ENCODE measurements around the gene MAPK8IP1.
"Not testable (repeated sequence)": the region's sequence is repeated elsewhere in the genome, so short reads cannot be mapped to it uniquely, and the experiment has no call there.

Gene MAPK8IP1

DNA sequence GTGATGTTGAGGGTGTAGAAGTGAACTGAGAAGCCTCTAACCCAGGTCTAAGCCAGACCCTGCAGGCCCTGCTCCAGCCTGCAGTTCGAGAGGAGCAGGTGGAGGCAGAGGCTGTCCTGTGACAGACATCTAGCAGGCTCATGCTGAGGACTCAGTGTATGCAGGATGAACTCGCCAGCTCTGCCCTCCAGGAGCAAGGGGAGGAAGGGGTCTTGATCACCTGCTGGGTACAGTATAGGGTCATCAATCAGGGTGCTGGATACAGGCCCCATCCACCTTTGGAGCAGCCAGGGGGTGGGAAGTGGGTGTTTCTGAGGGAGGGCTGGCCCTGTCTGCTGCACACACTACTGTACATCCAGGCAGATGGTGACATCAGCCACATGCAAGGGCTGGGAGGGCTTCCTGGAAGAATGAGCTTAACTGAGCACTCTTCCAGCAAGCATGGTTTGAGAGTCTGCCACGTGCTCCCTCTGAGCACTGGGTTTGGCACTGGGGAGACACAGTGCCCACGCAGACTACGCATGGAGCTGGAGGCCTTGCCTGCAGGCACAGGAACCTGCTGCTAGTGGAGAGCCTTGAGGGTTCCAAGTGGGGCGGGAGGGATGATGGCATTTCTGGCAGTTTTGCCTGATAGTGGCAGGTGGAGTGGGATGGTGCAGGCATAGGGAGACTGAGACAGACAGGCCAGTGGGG is 9.2 kb downstream of the MAPK8IP1 start:
- DNase-seq: no peak

DNA sequence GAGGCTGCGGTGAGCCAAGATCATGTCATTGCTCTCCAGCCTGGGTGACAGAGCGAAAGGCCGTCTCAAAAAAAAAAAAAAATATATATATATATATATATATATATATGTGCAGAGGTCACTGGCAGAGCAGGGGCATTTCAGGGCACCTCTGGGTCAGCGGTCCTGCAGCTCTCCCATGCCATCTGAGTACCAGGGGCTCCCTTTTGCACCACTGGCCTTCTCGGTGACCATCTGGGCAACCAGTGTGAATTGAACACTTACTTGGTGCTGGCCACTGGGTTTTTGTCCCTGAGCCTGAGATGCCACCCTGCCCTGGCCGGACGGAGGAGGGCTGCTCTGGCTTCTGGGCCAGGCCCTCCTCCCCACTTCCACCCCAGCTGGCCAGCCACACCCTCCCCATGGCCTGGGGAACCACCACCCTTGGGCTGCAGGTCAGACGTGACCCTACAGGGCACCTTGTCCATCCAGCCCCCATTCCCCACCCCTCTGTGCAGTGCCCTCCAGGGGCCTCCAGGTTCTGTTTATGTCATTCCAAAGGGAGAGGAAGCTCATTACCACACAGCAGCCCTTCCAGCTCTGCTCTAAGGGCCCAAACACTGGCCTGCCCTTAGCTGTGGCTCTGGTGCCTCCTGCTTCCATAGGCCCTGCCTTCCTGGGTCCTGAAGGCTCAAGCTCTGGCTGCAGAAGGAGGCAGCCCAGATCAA is 10.3 kb downstream of the MAPK8IP1 start:
- DNase-seq: no peak

DNA sequence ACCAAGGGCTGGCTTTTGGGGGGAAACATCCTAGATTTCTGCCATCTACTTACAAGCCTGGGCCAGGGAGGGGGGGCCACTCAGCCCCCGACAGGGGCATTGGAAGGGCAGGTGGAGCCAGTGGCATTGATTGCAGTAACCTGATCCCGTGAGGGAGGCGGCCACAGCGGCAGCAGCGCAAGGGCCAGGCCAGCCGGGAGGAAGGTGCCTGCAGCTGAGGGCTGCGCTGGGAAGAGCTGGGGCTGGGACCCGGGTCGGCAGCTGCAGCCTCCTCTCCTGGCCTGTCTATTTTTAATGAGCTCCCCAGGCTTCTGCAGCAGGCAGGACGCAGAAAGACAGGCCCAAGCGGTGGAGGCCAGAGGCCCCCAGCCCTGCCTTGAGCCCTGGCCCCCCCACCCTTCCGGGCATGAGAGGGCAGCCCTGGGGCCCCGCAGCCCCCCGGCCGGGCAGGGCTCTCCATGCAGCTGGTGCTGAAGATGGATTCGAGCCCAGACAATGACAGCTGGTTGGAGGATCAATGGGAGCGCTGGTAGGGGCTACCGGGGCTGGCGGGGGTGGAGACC is 11.1 kb downstream of the MAPK8IP1 start:
- no peak for DNase-seq

DNA sequence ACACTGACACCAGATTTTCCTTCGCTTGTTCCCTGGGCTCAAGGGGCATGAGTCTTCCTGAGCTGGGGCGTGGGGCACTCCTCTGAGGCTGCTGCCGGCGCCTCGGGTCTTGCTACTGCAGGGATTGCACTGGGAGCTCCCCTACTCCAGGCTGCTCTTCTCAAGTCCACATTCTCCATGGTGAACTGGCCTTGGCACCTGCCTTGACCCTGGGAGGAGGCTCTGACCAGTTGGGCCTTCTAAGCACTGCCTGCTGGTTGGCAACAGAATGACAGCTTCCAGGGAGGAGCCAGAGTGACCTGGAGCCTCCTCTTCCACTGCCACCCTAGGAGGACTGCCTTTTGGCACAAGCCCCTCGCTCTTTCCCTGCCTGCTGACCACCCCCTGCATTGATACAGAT is 12.1 kb downstream of the MAPK8IP1 start:
- no peak for DNase-seq

DNA sequence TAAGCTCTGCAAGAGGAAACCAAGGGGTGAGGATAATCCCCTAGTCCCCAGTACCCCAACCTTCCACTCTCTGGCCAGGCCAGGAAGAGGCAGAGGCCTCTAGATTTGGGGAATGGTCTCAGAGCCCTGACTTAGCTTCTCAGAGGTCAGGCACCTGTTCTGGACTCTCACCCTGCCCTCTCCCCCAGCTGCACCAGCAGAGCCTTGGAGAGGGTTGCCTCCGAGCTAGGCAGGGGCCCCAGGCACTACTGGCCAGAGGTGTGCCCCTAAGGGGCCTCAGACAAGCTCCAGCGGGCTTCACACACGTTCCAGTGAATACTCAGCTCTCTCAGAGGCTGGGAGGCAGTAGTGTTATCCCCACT is 13.6 kb downstream of the MAPK8IP1 start:
- DNase-seq: no peak

DNA sequence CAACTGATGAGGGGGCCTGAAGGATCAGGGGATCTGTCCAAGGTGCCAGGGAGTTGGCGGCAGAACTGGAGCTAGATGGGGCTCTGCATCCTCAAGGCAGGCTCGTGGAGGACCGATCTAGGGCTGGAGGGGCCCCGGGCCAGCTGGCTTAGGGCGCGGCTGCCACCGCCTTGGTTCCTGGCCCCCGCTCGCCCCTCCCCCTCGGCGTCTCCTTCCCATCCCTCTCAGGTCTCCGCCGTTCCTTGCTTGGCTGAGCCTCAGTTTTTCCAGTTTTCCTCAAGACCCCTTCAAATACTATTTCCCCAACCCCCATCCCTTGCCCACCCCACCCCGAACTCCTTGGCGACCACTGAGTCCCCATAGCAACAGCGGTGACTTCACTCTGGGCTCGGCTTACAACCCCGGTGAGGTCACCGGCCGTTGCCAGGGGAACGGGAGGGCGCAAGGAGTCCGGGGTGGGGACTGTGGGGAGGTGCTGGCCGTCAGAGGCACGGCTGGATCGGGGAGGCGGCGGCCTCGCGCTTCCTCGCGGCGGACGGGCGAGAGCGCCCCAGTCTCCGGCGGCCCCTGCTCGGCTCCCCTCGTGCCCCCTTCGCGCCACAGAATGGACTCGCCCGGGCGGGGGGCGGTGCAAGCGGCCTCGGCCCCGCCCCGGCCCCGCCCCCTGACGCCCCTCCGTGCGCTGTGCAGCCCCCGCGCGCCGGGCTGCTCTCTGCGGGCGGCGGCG is 14.2 kb downstream of the MAPK8IP1 start:
- no peak for DNase-seq

DNA sequence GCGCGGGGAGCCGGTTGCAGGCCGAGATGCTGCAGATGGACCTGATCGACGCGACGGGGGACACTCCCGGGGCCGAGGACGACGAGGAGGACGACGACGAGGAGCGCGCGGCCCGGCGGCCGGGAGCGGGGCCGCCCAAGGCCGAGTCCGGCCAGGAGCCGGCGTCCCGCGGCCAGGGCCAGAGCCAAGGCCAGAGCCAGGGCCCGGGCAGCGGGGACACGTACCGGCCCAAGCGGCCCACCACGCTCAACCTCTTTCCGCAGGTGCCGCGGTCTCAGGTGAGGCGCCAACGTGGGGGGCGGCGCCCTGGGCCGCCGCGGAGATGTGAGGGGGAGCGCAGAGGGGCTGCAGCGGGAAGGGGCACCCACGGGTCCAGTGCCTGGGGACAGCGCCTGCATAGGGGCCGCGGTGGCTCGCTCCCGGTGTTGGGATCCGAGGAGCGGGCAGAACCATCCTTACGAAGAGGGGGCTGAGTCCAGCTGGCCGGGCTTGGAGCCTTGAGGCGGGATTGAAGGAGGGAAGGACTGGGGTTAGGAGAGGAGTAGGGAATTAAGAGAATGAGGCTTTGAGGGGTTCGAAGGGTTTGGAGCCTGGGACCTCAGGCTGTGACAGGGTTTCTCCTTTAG is 14.8 kb downstream of the MAPK8IP1 start:
- DNase-seq: not testable (repeated sequence)

DNA sequence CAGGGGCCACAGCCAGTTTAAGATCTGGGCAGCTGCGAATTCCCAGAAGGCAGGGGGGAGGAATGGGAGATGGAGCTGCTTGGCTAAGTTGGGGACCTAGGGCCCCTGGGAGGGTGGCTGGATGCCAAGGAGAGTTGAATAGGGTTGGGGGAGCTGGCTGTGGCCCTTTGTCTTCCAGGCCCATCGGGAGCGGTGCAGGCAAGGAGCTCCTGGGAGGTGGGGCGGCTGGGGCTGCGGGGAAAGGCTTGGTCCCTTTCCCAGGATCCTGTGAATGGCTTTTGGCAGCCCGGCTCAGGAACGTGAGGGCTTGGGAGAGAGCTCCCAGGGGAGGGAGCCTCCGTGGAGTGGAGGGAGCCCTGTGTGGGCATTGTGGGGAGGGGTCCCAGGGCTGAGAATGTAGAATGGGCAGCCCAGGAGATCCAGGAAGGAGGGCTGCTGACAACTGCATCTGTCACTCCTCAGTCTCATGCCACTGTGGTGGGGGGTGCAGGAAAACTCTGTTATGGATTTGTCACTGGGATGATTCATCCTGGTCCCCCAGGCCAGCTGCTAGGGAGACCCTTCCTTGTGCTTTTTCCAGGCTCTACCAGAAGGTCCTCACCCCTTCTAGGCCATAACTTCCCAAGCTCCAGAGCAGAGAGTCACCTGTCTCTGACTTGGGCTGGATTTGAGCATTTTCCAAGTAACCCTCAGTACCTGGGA is 15.6 kb downstream of the MAPK8IP1 start:
- DNase-seq: no peak

DNA sequence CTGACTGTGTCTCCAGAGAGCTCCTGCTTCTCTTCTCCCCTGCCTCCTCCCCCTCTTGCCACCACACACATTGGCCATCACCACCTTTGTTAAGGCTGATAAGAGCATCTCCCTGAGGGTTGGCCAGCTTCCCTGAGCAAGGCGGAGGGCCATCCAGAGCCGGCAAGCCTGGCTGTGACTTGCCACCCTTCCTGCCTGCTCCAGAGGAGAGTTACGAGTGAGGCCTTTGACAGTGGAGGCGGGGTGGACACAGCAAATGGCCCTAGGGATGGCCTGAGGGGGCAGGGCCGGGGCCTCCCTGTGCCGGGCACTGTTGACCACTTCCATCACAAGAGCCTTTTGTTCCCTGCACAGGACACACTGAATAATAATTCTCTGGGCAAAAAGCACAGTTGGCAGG is 16.2 kb downstream of the MAPK8IP1 start:
- no peak for DNase-seq

DNA sequence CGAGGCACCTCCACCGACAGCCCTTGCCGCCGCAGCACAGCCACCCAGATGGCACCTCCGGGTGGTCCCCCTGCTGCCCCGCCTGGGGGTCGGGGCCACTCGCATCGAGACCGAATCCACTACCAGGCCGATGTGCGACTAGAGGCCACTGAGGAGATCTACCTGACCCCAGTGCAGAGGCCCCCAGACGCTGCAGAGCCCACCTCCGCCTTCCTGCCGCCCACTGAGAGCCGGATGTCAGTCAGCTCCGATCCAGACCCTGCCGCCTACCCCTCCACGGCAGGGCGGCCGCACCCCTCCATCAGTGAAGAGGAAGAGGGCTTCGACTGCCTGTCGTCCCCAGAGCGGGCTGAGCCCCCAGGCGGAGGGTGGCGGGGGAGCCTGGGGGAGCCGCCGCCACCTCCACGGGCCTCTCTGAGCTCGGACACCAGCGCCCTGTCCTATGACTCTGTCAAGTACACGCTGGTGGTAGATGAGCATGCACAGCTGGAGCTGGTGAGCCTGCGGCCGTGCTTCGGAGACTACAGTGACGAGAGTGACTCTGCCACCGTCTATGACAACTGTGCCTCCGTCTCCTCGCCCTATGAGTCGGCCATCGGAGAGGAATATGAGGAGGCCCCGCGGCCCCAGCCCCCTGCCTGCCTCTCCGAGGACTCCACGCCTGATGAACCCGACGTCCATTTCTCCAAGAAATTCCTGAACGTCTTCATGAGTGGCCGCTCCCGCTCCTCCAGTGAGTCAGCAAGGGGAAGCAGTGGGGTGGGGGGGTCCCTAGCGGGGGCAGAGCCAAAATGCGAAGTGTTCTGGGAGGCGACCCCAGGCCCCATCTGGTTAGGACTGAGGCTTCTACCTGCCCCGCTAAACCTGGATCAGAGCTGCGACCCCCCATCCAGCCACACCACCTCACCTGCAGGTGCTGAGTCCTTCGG is 17.3 kb downstream of the MAPK8IP1 start:
- no peak for DNase-seq

DNA sequence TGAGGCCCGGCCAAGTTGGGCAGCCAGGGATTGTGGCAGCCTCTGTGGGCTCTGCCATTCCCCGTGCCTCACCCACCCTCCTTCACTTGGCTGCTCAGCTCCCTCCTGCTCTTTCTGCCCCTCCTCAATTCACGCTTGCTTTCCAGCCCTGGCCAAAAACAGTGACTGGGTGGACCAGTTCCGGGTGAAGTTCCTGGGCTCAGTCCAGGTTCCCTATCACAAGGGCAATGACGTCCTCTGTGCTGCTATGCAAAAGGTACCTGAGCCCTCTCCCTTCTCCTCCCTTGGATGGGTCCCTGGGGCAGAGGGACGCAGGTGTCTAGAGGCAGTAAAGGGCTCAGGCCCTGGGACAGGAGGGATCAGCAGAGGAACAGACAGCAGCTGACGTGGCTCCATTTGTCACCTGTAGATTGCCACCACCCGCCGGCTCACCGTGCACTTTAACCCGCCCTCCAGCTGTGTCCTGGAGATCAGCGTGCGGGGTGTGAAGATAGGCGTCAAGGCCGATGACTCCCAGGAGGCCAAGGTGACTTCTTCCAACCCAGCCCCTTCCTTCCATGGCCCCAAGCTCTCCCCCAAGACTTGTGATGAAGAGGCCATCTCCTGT is 19.0 kb downstream of the MAPK8IP1 start:
- DNase-seq: no peak

DNA sequence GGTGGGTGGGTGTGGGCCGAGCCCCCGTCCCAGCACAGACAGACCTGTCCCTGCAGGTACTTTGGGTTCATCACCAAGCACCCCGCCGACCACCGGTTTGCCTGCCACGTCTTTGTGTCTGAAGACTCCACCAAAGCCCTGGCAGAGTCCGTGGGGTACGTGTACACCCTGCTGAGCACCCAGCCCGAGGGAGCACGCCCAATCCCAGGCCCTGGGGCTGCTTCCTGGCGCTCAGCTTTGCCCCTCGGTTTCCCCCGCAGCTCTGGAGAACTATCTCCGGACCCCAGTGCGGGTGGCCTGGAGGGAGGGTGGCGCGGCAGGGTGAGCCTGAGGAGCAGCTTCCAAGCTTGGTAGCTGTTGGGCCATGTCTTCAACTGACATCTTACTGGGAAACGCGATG is 19.6 kb downstream of the MAPK8IP1 start:
- no peak for DNase-seq

DNA sequence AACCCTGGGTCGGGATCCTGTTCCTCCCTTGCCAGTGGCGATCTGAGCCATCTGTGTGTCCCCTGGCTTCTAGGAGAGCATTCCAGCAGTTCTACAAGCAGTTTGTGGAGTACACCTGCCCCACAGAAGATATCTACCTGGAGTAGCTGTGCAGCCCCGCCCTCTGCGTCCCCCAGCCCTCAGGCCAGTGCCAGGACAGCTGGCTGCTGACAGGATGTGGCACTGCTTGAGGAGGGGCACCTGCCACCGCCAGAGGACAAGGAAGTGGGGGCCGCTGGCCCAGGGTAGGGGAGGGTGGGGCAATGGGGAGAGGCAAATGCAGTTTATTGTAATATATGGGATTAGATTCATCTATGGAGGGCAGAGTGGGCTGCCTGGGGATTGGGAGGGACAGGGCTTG is 20.1 kb downstream of the MAPK8IP1 start:
- DNase-seq: not testable (repeated sequence)

DNA sequence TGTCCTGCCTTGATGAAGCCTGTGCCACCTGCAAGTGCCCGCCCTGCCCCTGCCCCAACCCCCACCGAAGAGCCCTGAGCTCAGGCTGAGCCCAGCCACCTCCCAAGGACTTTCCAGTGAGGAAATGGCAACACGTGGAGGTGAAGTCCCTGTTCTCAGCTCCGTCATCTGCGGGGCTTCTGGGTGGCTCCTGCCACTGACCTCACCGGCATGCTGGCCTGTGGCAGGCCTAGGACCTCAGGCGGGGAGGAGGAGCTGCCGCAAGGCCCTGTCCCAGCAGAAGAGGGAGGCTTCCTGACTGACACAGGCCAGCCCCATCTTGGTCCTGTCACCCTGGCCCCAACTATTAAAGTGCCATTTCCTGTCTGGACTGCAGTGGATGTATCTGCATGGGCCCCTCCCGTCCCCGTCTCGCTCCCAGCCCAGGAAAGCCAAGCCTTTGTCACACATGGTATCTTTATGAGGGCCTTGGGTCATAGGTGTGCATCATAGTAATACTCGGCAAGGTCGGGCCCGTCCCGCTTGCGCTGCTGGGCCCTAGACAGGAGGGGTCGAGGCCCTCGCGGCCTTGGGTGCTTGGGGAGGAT is 20.7 kb downstream of the MAPK8IP1 start:
- no peak for DNase-seq

DNA sequence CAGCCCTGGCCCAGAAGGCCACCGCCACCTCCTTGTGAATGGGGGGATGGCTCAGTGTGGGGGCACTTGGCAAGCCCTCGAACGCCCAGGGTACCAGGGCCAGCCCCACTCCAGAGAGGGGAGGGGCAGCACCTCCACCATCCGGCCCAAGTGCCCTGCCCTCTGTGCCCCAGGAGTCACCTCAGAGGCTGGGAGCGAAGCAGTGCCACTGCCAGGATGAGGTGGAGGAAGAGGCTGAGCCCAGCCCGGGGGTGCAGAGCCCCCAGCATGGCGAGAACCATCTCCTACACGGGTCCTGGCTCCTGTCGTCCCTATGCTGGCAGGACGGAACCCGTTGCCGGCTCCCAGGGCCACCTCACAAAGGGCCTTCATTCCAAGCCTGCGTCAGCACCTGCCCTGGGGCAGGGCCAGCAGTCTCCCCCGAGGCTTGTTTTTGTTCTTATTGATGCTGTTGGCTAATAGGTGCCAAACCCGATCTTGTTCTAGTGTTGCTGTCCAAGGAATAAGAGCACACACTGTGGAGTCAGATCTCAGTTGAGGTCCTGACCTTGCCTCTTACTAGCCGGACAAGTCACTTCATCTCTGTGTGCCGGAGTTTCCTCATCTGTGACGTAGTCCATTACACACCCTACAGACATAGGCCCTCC is 21.6 kb downstream of the MAPK8IP1 start, which contains the start of gene FREY1:
FREY1 (minus strand) TSS at position 307 of the 647 bp plus-strand sequence; CDS start at position 281, 26 bp downstream.
- no peak for DNase-seq

DNA sequence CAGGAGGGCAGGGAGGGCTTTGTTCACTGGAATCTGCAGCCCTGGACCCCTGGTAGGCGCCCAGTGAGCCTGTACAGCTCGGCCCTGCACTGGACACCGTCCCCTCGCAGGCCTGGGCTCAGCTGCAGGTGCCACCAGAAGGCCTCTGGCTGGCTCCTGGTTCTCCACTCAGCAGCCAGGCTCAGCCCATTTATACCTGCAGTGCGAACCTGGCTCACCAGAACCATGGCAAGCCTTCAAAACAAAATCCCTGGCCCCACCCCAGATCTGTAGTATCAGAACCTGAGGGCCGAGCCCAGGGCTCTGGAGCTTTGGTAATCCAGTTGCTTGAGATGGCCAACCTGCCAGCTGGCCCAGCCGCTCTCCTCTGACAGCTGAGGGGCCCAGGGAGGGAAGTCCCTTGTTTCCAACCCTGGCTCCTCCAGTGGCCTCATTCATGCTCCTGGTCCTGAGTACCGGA is 22.5 kb downstream of the MAPK8IP1 start:
- no peak for DNase-seq

DNA sequence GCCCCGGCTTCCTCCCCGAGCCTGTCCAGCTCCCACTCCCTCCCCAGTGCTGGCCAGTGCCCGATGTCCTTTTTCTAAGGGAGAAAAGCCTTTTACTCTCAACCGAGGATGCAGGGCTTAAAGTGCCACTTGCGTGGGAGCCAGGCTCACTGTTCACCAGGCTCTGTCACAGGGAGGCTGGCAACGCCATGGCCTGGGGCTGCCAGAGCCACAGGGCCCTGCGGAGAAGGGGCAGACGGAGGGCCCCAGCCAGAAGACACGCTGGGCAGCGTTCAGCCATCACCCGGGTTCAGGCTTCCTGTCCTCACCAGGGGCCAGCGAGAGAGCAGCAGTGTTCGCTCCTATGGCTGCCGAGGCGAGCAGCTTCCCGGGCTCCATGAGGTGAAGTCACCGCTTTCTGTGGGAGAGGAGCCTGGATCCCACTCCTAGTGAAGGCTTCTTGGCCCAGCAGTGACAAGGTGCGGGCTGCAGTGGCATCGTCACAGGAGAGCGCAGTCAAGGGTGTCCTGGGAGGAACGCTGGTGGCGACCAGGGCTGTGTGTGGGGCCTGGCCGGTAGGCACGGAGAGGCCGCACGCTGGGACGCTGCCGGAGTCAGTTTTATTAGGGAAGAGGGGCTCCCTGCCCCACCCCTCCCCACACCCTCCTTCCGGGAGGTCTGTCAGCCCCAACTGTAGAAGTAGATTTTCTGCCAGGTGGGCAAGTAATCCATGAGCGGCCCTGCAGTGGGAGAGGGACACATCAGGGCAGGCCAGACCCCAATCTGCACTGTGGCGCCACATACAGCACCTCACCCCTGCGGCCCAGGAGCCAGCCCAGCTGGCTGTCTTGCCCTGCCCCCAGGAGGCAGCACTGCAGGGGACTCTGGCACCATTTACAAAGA is 24.4 kb downstream of the MAPK8IP1 start:
- DNase-seq: no peak

DNA sequence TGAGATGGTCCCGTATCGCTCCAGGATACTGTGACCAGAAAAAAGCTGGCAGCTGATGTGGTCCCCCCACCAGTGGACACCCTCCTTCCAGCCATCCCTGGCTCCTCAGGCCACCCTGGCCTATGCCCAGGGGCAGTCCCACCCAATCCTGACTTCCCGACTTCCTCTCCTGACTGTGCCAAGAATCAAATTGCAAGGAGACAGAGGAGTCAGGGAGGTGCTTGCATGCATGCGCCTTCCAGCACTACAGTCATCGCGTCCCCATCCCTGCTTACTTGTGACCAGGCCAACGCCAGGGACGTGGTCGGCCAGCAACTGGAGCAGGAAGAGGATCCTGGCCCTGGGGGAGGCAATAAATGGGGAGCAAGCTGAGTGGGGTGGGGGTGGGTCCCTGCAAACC is 25.2 kb downstream of the MAPK8IP1 start:
- DNase-seq: no peak

DNA sequence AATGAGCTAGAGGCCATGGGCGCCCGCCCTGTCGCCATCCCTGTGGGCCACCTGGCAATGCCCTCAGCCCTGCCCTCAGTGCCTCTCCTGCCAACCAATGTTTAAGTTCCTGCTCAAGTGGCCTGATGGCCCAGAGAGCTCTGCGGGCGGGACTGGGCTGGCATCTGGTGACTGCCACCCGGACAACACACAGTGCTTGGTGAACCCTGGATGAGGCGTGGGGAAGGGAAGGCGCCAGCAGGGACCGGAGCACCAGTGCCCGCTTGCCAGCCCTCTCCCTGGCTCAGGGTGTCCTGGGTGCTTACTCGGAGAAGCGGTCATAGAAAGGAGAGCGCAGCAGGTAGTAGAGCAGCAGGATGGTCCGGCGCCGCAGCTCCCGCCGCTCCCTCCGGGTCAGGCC is 28.1 kb downstream of the MAPK8IP1 start:
- no peak for DNase-seq

Data from NK-92 treated with Interleukin-12 subunit alpha and Interleukin-12 subunit beta, amount 100 ng/mL, for 24 hours (cell line).